HG03457 (cell line): Measurements from ENCODE around the gene CTAG2.
"Not testable (repeated sequence)": the region's sequence is repeated elsewhere in the genome, so short reads cannot be mapped to it uniquely, and the experiment has no call there.

ENCODE experiments used
- ATAC-seq: cut with Tn5 transposase; IDR thresholded peaks from one replicate; pipeline ENCODE4 v1.9.1; 2021; ENCODE audit warnings: moderate number of reproducible peaks; ENCODE audit not compliant: unreplicated experiment

CTAG2 gene

DNA sequence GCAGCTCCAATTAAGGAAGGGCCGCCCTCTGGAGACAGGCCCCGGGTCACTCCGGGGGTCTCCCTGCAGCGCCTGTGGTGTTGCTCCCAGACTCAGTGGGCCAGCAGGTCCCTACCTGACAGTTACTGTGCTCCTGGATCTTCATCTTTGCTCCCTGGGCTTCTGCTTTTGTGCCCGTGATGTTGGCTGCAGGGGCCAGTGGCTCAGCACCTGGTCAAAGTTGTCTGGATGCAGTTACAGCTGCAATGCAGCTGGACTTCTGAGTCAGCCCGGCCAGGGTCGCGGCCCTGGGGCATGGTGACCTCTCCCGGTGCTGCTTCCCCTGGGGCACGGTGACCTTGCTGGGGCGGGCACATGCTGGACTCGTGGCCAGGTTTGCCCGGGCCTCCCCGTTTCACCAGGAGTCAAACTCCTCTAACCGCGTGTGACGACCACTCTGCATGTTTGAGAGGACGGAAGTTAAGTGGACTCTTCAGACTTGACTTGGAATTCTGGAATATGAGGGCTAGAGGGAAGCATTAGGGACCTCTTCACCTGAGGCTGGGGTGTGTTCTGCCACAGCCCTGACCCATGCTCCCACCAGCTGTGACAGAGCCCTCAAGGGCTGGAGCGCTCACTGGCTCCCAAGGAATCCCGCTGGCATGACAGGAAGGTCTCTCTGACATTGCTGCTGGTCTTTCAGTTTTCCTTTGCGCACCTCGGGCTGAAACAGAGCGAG lies 3.7 kb downstream of the CTAG2 start:
- ATAC-seq: no peak

- ATAC-seq: no peak
Measured at GRCh38 chrX:154648931-154649330, 4.4 kb downstream of the CTAG2 start.

- not testable (repeated sequence) for ATAC-seq
Measured at GRCh38 chrX:154645745-154646378, 7.5 kb downstream of the CTAG2 start.

DNA sequence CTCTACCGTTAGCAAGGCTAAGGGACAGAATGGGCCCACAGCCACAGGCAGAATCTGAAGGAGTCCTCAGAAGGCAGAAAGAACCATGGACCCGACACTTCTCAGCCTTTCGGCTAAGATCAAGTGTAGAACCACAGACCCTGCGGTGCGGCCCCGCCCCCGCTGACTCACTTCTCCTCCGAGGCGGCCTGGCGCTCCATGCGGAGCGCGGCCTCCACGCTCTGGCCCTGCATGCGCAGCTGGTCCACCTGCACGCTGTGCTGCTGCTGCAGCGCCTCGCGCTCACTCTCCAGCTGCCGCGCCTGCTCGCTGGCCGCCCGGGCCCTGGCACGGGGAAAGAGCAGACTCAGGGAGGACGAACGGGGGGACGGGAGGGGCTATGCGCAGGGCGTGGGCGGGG lies 9.7 kb downstream of the CTAG2 start:
- not testable (repeated sequence) for ATAC-seq

GRCh38 chrX:154641740-154642139 lies 11.6 kb downstream of the CTAG2 start:
- not testable (repeated sequence) for ATAC-seq

DNA sequence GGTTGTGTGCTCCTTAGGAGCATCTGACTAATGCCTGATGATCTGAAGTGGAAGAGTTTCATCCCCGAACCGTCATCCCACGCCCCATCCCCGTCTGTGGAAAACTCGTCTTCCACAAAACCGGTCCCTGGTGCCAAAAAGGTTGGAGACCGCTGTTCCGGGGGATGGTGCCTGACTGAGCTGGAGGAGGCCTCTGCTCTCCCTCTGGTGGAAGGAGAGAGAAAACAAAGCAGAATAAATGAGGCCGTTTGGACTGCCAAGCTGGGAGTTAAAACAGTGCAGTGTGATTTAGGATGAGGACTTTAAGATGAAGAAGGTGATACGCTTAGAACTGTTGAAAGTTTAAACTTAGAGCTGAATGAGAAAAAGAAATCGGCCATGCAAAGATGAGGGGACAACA lies 19.7 kb downstream of the CTAG2 start:
- ATAC-seq: not testable (repeated sequence)

DNA sequence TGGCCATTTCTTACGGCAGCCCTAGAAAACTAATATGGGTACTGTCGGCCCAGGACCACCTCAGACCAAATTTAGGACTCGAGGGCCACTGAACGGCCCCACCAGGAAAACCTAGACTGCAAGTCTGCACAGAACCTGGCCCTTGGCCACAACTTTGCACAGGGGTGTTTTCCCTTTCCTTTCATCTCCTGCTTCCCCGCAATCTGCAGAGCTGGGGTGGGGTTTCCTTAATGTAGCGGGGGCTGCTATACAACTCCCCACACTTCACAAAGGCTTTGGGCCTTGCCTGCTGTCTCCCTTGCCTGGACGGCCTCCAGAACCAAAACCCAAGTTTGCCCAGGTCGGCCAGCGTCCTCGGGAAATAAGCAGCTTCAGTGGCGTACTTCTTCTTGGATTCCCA lies 22.4 kb downstream of the CTAG2 start:
- not testable (repeated sequence) for ATAC-seq

- ATAC-seq: not testable (repeated sequence)
Measured at GRCh38 chrX:154628960-154629359, 24.4 kb downstream of the CTAG2 start.

- ATAC-seq: not testable (repeated sequence)
Measured at GRCh38 chrX:154620767-154621414, 32.5 kb downstream of the CTAG2 start.

DNA sequence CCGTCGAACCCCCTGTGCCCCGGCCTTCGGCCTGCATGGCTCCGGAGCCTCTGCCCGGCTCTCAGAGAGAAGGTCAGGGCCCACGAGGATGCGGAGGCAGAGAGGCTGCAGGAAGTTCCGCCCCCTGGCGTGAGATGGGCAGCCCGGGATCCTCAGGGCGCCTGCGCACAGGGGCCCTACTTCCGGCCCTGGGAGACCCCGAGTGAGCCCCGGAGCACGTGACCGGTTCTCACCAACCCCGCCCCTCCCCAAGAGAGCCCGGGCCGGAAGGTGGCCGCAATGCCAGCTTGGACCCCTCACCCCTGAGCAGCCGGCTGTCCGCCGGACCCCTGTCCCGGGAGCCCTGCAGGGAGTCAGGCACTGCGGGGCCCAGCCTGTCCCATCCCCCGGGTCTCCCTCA lies 34.2 kb downstream of the CTAG2 start, which contains the start of gene CTAG1B:
CTAG1B (minus strand) TSS at position 101 of the 400 bp plus-strand sequence; CDS start at position 37, 64 bp downstream.
- ATAC-seq: not testable (repeated sequence)

DNA sequence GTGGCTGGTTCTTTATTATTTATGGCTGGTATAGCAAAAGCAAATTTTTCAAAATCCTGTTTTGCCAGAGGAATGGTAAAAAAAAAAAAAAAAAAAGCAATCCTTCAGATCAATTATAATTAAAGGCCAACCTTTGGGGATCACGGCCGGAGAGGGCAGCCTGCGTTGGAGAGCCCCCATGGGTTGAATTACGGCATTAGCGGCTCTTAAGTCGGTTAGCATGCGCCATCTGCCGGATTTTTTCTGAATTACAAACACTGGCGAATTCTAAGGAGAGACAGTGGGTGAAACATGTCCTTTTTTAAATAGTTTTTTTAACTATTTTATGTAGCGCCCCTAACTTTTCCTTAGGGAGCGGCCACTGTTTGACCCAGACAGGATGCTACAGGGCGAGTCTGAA lies 39.8 kb downstream of the CTAG2 start:
- ATAC-seq: not testable (repeated sequence)

DNA sequence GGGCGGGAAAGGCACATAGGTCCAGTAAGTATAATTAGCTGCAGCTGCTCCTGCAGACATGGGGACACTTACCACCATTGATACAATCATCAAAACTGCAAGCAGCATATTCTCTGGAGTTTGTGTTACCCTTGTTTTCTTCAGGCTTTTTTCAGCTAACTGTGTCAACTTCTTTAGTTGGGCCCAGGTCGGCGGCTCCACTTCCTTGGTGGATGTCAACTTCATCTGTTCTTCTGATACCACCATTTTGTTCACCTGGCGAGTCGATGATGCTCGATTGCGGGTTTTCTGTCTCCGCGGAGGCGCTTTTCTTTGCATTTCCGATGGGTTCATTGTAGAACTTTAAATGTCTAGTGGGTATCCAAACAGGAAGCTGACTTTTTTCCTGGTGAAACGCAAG lies 42.2 kb downstream of the CTAG2 start:
- not testable (repeated sequence) for ATAC-seq

DNA sequence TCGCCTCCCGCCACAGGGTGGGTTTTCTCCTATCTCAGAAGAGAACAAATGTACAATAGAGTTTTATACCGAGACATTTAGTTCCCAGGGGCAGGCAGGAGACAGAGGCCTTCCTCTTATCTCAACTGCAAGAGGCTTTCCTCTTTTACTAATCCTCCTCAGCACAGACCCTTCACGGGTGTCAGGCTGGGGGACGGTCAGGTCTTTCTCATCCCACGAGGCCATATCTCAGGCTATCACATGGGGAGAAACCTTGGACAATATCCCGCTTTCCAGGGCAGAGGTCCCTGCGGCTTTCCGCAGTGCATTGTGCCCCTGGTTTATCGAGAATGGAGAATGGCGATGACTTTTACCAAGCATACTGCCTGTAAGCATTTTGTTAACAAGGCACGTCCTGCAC lies 44.6 kb downstream of the CTAG2 start:
- not testable (repeated sequence) for ATAC-seq

- ATAC-seq: not testable (repeated sequence)
Measured at GRCh38 chrX:154607976-154608375, 45.4 kb downstream of the CTAG2 start.

DNA sequence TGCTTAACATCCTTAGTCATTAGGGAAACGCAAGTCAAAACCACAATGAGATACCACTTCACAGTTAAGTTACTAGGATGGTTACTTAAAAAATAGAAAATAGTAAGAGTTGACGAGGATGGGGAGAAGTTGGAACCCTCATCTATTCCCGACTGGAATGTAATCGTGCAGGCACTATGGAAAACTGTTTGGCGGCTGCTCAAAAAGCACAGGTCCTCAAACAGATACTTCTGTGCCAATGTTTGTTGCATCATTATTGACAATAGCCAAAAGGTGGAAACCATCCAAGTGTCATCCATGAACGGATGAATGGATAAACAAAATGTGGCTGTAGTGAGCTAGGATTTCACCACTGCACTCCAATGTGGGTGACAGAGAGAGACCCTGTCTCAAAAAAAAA lies 46.0 kb downstream of the CTAG2 start:
- ATAC-seq: no peak

DNA sequence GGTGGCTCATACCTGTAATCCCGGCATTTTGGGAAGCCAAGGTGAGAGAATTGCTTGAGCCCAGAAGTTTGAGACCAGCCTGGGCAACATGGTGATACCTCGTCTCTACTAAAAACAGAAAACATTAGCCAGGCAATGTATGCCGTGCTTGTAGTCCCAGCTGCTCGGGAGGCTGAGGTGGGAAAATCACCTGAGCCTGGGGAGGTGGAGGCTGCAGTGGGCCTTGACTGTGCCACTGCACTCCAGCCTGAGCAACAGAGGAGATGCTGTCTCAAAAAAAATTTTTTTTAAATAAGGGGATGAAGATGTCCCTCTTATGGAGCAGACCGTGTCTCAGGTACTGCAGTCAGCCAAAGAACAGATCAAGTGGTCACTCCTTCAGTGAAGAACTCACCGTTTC lies 47.8 kb downstream of the CTAG2 start:
- ATAC-seq: no peak

- ATAC-seq: no peak
Measured at GRCh38 chrX:154603438-154604430, 49.6 kb downstream of the CTAG2 start.

DNA sequence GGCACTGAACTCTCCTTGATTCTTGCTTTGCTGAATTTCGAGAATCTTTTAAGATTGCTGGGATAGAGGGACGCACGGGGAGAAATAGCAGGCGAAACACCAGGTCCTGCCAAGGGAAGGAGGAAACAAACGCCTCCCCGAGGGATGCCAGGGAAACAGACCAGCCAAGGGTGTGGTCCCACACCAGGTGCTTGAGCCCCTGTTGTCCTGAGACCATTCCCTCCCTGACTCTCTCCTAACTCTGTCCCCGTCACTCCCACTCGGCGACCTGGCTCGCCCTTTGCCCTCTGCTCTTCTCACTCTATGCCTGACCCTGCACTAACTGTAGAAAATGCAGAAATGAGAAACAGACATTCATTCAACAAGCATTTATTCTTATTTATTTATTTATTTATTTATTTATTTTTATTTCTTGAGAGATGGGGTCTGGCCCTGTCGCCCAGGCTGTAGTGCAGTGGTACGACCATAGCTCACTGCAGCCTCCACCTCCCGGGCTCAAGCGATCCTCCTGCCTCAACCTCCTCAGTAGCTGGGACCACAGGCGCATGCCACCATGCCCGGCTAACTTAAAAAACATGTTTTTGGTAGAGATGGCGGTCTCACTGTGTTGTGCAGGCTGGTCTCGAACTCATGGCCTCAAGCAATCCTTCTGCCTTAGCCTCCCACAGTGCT lies 50.5 kb downstream of the CTAG2 start:
- ATAC-seq: no peak

DNA sequence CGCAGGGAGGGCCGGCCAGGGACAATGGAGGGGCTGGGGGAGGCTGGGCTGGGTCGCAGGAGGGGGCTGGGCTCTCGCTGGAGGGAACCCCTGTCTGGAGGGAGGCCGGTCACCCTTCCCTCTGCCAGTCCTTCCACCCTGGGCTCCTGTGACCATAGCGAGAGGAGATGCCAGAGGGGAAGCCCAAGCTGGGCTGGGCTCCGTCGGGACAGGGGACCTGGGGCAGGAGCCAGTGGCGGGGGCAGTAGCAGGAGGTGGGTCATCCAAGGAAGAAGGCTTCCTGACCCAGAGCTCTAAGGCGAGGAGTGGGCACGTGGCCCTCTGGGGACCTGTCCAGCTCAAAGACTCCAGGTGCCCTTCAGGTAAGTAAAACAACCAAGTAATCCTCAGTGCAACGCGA lies 51.2 kb downstream of the CTAG2 start:
- no peak for ATAC-seq
